ENCODE results near the gene TBX2.
"Not testable (repeated sequence)": the region's sequence is repeated elsewhere in the genome, so short reads cannot be mapped to it uniquely, and the experiment has no call there.

The TBX2 gene

DNA sequence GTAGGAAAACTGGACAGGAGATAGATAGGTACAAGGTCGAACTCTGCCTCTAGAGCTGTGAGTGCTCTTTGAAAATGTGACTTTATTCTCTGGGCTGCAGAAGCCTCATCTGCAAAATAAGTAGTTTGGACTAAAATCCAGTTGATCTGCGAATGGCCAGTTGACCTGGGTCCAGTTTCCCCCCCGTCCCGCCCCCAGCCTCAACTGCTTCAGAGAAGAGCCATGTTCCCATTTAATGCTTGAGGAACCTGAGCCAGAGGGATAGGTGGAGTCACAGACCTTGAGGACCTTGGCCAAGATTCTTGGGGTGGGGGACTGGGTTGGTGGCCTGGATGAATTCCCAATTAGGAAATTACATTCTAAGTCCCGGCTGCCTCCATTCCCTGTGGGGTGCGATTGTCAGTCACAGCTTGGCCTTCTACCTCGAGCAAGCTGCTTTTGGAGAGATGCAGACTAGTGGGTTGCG, 14.1 kb downstream of the TBX2 start:
- no peak for DNase-seq (ENCODE audit: low read depth)

DNA sequence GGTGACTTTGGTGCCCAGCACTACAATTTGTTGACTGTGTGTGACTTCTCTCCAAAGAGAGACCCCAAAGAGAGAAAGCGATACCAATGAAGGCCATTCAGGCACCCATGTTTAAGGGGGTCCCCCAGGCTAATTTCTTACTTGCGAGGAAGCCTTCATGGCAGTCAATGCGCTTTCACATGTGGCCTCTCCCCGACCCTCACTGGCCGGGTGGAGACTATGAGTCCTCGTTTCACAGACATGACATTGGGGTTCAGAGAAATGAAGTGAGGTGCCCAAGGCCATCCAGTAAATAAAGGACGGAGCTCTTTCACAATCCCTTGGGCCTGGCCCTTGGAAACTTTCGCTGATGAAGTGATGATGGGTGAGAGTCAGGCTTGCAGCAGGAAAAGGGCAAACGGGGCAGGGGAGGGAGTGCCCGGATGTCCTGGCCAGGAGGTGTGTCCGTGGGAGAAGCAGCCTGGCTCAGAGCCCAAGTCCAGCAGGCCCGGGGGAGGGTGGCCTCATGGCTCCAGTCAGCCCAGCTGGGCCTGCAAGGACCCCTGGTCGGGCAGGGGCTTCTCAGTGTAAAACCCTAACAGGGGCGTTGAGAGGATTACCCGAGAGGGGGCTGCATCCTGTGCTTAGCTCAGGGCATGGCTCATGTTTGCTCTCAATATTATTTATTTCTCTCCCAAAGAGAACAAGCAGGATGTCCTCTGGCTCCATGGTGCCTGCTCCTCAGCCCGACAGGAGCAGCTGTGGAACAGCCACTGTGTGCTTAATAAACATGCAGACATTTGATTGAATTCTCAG, 14.7 kb downstream of the TBX2 start:
- no peak for DNase-seq (ENCODE audit: low read depth)

DNA sequence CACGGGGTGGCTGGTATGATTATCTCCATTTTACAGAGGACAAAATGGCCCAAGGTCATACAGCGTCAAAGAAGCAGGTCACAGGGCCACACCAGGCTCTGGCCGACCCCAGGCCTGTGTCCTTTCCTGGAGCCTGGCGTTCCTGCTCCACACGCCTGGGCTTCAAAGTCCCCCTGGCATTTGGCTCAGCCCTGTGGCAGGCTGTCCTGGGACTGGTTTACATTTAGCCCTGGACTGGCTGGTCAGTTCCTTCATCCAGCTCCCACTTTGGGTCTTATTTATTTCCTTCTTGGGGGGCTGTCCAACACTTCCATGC, 15.3 kb downstream of the TBX2 start:
- DNase-seq (ENCODE audit: low read depth), result no peak

DNA sequence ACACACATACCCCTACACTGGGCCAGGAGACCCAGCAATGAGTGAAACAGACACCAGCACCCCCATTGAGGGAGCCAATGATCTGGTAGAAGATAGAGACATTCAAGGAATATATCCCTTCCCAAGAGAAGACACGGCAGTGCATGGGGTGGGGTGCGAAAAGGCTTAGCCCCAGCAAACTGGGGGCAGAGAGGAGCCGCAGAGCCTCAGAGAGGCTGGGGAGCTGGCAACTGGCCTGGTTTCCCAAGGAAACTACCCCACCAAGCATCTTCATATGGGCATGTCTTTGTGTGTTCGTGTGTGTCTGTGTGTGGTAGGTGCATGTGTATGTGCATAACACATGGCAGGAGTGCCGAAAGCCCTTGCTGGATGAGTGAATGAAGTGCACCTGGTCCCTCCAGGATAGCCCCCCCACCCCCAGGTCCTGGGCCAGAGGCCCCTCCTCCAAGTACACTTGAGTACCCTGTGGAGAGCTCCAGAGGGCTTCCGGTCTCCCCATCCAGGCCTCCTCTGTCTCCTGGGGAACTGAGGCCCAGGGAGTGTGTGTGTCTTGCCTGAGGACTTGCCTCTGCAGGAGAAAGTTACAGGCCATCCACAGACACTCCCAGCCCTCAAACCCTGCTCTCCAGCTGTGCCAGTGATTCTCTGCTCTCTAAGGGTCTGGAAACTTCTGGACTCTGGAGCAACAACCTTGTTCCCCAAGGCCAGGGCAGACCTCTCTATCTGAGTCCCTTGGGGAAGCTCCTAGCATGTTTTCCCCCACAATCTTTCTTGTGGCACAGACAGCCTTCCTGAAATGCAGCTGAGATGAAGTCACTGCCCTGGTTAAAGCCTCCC, 15.9 kb downstream of the TBX2 start:
- no peak for DNase-seq (ENCODE audit: low read depth)

DNA sequence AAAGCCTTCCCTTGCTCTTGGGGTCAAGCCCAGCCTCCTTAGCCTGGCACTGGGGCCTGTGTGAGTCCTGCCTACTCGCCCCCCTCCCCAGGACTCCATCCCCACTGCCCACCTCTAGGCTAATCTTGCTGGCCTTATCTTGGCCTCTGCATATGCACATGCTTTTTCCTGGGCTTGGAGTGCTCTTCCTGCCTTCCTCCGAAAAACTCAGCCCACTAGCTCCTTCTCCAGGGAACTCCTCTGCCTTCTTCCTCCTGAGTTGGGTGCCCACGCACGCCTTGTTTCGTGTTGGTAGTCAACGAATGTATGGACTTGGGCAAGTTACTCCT, 16.5 kb downstream of the TBX2 start:
- no peak for DNase-seq (ENCODE audit: low read depth)

DNA sequence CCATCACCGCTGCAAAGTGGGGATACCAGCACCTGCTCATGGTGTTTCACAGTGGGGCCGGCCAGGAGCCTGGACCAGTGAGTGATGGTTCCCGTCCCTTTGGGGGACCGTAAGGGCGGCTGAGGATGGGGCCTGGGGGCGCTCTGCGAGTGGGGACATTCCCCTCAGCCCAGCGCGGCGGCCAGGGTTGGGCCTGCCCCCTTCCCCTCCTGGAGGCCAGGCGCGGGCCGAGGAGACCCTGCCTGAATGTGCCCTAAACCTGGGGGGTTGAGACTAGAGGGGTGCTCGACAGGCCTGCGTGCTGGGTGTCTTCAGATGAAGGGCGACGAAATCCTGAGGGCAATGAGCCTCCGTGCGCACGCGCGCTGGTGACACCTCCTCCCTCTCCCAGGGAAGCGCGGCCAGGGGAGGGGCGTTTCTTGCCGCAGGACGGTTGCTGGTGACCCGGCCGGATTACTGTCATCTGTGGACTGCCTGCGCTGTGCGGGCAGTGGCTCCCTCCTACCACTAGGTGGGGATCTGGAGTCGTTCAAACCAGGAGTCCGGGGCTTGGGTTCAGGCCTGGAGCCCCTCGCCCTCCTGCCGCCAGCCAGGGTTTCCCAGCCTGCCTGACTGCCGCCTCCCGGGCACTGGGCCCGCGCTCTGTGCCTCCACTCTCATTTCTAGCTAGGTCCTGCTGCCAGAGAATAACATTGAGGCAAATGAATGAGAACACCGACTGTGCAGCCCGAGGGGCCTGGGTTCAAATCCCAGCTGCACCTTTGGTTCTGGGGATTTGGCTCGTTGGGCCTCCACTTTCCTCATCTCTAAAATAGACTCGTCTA, 17.1 kb downstream of the TBX2 start:
- peak; percentile 29 for DNase-seq (ENCODE audit: low read depth)

DNA sequence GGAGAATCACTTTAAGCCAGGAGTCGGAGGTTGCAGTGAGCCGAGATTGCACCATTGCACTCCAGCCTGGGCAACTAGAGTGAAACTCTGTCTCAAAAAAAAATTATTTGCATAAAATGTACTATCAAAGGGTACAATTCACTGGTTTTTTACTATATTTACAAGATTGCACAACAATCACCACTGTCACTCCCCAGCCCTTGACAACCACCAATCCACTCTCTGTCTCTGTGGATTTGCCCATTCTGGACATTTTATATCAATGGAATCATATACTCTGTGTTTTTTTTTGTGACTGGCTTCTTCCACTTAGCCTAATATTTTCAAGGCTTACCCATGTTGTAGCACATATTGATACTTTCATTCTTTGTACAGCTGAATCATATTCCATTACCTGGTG, 18.8 kb downstream of the TBX2 start:
- no peak for DNase-seq (ENCODE audit: low read depth)

DNA sequence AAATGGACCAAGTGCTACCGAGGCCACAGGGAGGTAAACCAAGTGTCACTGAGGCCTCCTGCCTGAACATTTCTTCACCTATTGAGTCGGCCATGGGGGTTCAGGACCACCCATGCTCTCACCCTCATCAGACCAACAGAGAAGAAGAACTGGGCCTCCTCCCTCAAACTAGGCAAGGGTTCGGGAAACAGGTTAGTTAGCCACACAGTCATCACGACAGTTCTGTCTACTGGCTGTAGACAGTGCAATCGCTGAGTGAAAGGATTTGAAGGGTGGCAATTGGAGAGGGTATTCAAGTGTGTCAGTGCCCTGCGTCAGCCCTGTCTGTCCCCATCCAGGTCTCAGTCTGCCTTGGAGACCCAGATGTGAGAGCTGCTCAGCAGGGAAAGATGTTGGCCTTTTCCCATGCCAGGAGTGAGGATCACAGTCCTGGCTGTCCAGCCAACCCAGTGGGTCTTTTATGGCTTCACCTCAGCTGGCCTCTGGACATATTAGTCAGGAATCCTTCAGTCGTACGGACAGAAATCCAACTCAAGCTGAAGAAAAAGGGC, 19.9 kb downstream of the TBX2 start:
- DNase-seq (ENCODE audit: low read depth), result no peak

DNA sequence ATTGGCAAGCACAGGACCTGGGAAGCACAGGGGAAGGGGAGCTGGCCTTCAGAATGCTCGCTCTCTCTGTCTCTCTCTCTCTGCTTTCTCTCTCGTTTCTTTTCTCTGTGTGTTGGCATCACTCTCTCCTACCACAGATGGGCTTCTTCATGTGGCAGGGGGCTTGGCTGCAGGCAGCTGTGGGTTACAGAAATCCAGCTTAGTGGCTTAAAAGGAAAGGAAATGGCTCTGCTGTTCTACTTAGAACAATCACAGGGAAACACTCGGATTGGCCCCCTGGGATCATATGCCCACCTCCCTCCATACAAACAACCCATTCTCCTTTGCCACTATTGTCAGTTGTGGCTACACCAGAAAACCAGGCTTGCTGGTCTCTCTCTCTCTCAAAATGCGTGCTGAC, 20.4 kb downstream of the TBX2 start:
- no peak for DNase-seq (ENCODE audit: low read depth)

DNA sequence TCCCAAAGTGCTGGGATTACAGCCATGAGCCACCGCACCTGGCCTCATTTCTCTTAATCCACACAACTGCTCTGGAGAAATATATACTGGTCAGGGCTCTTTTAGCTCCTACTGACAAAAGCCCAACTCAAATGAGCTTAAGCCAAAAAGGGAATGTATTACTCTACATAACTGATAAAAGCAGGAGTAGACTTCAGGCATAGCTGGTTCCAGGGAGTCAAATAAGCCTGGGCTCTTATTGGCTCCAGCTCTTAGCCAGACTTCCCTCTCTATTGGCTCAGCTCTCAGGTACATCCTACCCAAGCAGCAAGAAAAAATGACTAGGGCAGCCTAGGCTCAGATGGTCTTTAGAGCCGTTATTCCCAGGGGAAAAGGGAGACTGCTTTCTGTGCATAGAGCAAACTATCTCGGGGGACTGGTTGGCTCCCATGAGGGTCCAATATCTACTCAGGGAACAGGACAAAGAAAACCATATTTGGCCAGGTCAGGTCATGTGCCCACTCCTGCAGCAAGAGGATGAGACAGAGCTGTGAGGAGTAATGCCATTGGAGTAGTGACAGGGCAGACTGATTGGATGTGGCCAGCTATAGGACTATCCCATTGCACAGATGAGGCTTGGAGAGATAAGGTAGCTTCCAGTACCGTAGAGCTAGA, 21.2 kb downstream of the TBX2 start:
- DNase-seq (ENCODE audit: low read depth), result no peak

DNA sequence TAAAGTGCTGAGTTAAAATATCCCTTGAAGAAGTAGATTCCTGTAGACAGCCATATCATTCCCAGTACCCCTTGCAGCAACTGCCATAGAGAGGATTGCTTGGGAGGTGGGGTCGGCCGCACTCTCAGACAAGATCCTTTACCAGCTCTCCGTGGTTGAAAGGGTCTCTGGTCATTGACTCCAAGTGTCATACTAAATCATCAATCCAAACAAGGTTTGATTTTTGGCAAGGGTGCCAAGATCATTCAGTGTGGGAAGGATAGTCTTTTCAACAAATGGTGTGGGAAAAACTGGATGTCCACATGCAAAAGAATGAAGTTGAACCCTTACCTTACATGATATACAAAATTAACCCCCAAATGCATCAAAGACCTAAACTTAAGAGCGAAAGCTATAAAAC, 21.8 kb downstream of the TBX2 start:
- DNase-seq (ENCODE audit: low read depth), result no peak

DNA sequence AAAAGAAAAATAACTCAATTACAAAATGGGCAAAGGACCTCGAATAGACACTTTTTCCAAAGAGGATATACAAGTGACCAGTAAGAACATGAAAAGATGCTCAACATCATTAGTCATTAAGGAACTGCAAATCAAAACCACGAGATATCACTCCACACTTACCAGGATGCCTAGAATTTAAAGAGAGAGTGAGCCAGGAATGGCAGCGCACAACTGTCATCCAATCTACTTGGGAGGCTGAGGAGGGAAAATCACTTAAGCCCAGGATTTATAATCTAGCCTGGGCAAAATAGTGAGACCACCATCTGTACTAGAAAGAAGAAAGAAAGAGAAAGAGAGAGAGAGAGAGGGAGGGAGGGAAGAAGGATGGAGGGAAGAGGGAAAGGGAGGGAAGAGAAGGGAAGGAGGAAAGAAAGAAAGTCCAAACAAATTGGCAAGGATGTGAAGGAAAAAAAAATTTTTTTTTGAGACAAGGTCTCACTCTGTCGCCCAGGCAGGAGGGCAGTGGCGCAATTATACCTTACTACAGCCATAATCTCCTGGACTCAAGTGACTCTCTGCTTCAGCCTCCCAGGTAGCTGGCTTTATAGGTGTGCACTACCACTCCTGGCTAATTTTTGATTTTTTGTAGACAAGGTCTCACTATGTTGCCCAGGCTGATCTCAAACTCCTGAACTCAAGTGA, 22.6 kb downstream of the TBX2 start:
- DNase-seq (ENCODE audit: low read depth), result no peak

DNA sequence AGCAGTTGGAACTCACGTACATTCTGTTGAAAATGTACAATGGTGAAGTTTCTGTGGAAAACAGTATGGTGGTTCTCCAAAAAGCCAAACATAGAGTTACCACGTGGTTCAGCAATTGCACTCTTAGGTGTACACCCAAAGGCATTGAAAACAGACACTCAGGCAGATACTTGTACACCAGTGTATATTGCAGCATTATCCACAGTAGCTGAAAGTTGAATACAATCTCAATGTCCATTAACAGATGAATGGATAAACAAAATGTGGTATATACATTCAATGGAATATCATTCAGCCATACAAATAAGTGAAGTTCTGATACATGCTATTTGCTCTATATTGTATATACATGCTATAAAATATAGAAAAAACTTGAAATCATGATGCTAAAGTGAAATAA, 23.2 kb downstream of the TBX2 start:
- no peak for DNase-seq (ENCODE audit: low read depth)

DNA sequence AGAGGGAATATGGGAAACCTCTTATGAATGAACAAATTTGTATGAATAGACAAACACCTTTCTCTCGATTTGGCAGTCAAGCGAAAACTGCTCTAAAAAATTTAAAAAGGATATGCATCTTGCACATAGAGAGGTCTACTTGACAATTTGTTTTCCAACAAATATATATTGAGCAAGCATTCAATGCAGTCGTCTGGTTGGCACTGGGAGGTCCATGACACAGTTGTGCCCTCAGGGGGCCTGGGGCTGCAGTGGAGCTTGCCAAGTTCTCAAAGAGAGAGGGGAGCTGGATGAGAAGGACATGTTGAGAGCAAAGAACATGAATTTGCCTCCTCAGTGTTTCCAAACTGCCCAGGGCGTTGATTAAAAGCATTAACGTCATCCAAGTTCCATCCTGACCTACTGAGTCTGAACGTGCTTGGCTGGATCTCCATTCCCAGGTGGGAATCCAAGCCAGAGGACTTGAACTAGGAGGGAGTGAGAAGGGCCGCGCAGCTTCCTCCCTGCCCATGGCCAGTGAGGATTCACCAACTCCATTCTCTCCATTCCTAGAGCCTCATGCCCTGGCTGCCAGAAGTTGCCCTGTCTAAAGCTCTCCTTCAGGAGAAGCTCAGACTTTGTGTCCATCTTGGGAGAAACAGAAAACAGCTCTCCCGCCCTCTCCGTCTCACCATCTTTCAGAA, 24.5 kb downstream of the TBX2 start:
- DNase-seq (ENCODE audit: low read depth), result no peak

DNA sequence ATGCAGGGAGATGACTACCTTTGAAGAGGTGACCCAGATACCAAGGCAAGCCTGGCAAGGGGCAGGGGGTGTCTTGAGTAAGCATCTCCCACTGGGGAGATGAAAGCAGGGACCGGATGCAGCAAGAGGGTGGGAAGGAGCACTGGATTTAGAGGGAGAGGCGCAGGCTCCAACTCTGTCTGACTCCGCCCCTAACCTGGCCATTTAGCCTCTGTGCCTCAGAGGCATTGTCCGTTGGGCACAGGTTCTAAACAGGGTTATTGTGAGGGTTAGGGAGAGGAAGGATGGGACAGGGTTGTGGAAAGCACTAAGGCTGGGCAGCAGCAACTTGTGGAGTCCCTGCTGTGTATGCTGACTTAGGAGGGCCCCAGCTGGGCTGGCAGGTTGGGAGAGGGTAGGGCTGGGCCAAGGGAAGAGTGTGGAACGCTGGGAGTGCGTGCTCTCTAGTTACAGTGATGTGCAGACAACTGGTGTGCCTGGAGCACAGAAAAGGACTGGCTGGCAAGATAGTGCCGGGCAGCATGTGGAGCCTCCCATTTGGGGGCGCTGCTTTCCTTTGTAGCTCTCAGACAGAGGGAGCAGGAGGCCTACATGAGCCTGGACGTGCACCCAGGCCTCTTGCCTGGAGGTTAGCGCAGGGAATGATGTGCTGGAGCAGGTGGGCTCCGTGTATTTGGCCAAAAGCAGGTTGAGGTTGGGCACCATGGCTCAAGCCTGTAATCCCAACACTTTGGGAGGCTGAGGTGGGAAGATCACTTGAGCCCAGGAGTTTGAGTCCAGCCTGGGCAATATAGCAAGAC, 26.2 kb downstream of the TBX2 start:
- no peak for DNase-seq (ENCODE audit: low read depth)

DNA sequence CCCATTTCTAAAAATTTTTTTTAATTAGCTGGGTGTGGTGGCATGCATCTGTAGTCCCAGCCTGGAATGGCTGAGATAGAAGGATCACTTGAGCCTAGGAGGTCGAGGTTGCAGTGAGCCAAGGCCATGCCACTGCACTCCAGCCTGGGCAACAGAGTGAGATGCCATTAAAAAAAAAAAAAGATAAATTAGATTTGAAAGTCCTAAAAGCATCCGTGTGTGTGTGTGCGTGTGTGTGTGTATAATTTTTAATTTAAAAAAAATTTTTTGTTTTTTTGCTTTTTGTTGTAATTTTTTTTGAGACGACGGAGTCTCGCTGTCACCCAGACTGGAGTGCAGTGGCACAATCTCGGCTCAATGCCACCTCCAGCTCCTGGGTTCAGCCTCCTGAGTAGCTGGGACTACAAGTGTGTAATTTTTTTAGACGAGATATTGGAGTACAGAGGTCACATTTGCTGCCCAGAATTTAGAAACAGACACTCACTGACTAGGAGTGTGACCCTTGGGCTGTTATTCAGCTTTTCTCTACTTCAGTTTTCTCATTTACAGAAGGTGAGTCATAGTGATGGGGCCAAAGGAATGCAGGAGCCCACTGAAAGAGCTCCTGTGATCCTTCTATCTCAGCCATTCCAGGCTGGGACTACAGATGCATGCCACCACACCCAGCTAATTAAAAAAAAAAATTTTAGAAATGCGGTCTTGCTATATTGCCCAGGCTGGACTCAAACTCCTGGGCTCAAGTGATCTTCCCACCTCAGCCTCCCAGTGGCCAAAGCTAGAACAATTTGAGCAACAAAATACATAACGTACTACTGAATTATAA, 27.1 kb downstream of the TBX2 start:
- DNase-seq (ENCODE audit: low read depth), result no peak

DNA sequence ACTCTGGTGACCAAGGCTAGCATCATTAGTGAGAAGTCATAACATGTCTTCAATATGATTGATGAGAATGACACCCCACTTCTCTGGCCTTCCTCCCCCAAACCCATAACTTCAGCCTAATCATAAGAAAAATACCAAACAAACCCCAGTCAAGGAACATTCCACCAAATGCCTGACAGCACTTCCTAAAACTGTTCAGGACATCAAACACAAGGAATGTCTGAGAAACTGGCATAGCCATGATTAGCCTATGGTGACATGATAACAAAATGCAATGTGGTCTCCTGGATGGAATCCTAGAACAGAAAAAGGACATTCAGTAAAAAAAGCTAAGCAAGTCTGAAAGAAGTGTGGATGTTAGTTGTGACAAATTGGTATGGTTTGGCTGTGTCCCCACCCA, 27.9 kb downstream of the TBX2 start:
- DNase-seq (ENCODE audit: low read depth), result no peak

DNA sequence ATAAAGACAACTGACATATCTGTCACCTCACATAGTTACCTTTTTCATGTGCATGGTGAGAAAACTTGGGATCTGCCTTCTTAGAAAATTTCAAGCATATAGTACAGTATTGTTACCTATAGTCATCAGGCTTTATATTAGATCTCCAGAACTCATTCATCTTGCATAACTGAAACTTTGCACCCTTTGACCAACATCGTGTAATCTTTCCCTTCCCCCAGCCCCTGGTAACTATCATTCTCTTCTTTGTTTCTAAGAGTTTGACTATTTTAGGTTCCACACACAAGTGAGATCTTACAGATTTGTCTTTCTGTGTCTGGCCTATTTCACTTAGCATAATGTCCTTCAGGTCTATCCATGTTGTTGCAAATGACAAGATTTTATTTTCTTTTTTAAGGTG, 29.6 kb downstream of the TBX2 start:
- DNase-seq (ENCODE audit: low read depth), result no peak

DNA sequence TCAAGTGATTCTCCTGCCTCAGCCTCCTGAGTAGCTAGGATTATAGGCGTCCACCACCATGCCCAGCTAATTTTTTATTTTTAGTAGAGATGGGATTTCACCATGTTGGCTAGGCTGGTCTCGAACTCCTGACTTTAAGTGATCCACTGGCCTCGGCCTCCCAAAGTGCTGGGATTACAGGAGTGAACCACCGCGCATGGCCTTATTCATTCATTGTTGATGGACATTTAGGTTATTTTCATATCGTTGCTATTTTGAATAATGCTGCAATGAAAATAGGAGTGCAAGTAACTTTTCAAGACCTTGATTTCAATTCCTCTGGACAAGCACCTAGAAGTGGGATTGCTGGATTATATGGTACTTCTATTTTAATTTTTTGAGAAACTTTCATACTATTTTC, 30.2 kb downstream of the TBX2 start:
- DNase-seq (ENCODE audit: low read depth), result not testable (repeated sequence)

Measured in T-helper 22 cell (primary cell).